ENCODE measurements around the gene CEP112. TPM values are rescaled to one million over a fixed set of nuclear protein-coding genes. Genes with fewer than 3 reads are reported as not detected.

Gene CEP112
- total and polyA plus RNA-seq, 9 of the 15 experiments (the other 6 are each of a cell fraction or from before 2014, with no cell fraction given), result 0.84 TPM; not detected in 8

DNA sequence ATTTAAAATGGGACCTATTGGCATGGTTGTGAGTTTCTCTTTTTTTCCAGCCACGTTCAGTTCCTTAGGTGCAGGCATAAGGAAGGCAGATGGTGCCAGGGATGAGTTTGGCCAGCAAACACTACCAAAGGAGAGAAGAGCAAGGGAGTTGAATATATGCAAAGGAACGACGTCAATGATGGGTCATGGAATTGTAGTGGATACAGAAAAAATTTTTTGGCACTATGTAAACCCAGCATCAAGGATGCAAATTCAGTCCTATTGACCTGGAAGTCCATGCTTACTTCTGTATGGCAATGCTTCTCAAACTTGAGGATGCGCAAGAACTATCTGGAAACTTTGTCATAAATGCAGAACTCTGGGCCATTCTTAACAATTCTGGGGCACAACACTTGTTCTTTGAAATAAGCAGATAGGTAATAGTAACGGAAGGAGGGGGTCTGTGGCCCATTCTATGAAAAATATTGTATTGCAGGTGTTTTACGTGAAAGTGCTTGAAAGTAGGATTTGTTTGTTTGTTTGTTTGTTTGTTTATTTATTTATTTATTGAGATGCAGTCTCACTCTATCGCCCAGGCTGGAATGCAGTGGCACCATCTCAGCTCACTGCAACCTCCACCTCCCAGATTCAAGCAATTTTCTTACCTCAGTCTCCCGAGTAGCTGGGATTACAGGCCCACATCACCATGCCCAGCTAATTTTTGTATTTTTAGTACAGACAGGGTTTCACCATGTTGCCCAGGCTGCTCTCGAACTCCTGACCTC, 19.3 kb upstream of the CEP112 start (continued):
- TF ChIP-seq, protein P1, sequence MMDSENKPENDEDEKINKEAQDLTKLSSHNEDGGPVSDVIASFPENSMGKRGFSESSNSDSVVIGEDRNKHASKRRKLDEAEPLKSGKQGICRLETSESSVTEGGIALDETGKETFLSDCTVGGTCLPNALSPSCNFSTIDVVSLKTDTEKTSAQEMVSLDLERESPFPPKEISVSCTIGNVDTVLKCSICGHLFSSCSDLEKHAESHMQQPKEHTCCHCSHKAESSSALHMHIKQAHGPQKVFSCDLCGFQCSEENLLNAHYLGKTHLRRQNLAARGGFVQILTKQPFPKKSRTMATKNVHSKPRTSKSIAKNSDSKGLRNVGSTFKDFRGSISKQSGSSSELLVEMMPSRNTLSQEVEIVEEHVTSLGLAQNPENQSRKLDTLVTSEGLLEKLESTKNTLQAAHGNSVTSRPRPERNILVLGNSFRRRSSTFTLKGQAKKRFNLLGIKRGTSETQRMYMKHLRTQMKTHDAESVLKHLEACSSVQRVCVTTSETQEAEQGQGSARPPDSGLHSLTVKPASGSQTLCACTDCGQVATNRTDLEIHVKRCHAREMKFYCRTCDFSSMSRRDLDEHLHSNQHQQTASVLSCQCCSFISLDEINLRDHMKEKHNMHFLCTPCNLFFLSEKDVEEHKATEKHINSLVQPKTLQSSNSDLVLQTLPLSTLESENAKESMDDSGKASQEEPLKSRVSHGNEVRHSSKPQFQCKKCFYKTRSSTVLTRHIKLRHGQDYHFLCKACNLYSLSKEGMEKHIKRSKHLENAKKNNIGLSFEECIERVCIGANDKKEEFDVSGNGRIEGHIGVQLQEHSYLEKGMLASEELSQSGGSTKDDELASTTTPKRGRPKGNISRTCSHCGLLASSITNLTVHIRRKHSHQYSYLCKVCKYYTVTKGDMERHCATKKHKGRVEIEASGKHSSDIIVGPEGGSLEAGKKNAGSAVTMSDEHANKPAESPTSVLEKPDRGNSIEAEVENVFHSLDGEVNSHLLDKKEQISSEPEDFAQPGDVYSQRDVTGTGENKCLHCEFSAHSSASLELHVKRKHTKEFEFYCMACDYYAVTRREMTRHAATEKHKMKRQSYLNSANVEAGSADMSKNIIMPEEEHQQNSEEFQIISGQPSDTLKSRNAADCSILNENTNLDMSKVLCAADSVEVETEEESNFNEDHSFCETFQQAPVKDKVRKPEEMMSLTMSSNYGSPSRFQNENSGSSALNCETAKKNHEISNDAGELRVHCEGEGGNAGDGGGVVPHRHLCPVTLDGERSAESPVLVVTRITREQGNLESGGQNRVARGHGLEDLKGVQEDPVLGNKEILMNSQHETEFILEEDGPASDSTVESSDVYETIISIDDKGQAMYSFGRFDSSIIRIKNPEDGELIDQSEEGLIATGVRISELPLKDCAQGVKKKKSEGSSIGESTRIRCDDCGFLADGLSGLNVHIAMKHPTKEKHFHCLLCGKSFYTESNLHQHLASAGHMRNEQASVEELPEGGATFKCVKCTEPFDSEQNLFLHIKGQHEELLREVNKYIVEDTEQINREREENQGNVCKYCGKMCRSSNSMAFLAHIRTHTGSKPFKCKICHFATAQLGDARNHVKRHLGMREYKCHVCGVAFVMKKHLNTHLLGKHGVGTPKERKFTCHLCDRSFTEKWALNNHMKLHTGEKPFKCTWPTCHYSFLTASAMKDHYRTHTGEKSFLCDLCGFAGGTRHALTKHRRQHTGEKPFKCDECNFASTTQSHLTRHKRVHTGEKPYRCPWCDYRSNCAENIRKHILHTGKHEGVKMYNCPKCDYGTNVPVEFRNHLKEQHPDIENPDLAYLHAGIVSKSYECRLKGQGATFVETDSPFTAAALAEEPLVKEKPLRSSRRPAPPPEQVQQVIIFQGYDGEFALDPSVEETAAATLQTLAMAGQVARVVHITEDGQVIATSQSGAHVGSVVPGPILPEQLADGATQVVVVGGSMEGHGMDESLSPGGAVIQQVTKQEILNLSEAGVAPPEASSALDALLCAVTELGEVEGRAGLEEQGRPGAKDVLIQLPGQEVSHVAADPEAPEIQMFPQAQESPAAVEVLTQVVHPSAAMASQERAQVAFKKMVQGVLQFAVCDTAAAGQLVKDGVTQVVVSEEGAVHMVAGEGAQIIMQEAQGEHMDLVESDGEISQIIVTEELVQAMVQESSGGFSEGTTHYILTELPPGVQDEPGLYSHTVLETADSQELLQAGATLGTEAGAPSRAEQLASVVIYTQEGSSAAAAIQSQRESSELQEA (IDR thresholded peaks at IDR 0.05; ENCODE audit: low read depth), result no peak
- no peak for TF ChIP-seq NUFIP1 (IDR thresholded peaks at IDR 0.05; ENCODE audit: partially characterized antibody)
- no peak for TF ChIP-seq CAMTA2 (CRISPR knock-in tag; conservative IDR thresholded peaks at IDR 0.05)
- TF ChIP-seq, protein P2, sequence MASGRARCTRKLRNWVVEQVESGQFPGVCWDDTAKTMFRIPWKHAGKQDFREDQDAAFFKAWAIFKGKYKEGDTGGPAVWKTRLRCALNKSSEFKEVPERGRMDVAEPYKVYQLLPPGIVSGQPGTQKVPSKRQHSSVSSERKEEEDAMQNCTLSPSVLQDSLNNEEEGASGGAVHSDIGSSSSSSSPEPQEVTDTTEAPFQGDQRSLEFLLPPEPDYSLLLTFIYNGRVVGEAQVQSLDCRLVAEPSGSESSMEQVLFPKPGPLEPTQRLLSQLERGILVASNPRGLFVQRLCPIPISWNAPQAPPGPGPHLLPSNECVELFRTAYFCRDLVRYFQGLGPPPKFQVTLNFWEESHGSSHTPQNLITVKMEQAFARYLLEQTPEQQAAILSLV (tag; IDR thresholded peaks at IDR 0.05), result no peak
- TF ChIP-seq ZC3H11A (IDR thresholded peaks at IDR 0.05; ENCODE audit: low read depth, low read length), result no peak
